Measurements from ENCODE around the gene ABHD14A. TPM values are rescaled to one million over a fixed set of nuclear protein-coding genes. Genes with fewer than 3 reads are reported as not detected.

The ABHD14A gene
- total RNA-seq, 1 donor from 2014 or later, result 11.8 TPM

DNA sequence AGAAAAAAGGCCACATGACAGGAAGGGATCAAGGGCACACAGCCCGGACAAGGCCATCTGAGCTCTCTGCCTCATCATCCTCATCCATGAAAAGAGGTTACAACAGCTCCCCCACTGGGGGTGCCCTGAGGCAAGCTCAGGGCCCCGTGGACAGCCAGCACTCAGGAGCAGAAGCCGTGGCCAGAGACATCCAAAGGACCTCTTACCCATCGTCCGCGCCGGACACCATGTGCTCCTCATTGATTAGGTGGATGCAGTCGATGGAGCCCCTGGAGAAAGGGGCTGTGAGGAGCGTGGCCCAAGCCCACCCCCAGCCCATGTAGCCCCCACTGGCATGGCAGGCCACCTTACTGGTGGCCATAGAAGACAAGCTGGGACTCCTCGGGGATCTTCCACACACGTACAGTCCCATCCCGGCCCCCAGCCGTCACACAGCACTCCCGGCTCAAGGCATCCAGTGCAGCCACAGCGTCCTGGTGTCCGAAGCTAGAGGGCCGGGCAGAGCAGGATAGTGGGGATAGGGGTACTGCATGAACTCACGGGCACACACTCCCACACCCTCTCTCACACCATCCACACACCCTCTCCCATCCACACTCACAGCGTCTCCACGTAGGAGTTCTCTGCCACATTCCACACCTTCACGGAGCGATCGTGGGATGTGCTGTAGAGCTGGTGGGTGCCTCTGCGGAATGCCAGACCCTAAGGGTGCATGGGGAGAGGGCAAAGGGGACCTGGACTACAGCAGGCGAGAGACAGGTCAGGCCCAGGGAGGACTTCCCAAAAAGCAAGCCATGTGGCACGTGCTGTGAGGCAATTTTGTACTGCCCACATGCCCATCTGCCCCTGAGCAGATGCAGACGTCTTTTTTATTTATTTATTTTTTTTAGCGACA, 39.6 kb upstream of the ABHD14A start:
- H4K20me1 ChIP-seq (ENCODE audit: insufficient read depth, low read length), result peaks cover 35% of the 10 kb centered on the region
- no peaks in the 10 kb centered on the region for H3K9me3 Mint-ChIP-seq (ENCODE audit: unreplicated experiment)
- H3K27me3 Mint-ChIP-seq (ENCODE audit: low read depth, unreplicated experiment), result no peaks in the 10 kb centered on the region
- DNase-seq (ENCODE audit: low read depth), result no peak
- H3K4me3 ChIP-seq (ENCODE audit: insufficient read depth, low read depth, low read length), result no peak overlapping the region
- no peaks in the 10 kb centered on the region for H3K9me3 ChIP-seq (ENCODE audit: insufficient read depth, low read depth, low read length)
- FAIRE-seq, result no peak
- H3K27ac ChIP-seq (ENCODE audit: low read depth, low read length), result no peak overlapping the region
- H3K27ac Mint-ChIP-seq (ENCODE audit: unreplicated experiment), result no peak overlapping the region
- no peak overlapping the region for H2AFZ ChIP-seq (ENCODE audit: low read depth, low read length)
- H3K4me2 ChIP-seq (ENCODE audit: low read length), result no peak overlapping the region
- peaks cover 4% of the 10 kb centered on the region for H3K4me1 ChIP-seq (ENCODE audit: insufficient read depth, low read length)
- H3K79me2 ChIP-seq (ENCODE audit: insufficient read depth, low read length), result peaks cover 23% of the 10 kb centered on the region
- no peak overlapping the region for H3K9ac ChIP-seq (ENCODE audit: low read length)
- no peaks in the 10 kb centered on the region for H3K4me1 Mint-ChIP-seq (ENCODE audit: low read depth, unreplicated experiment)
- H3K4me3 Mint-ChIP-seq (ENCODE audit: unreplicated experiment), result no peak overlapping the region
- peaks cover 11% of the 10 kb centered on the region for H3K36me3 ChIP-seq (ENCODE audit: insufficient read depth, low read length)
- peaks cover 31% of the 10 kb centered on the region for H3K36me3 Mint-ChIP-seq (ENCODE audit: low read depth, unreplicated experiment)
- TF ChIP-seq EZH2 (IDR thresholded peaks at IDR 0.05; ENCODE audit: insufficient read depth, low read length), result no peak
- TF ChIP-seq, protein P1, sequence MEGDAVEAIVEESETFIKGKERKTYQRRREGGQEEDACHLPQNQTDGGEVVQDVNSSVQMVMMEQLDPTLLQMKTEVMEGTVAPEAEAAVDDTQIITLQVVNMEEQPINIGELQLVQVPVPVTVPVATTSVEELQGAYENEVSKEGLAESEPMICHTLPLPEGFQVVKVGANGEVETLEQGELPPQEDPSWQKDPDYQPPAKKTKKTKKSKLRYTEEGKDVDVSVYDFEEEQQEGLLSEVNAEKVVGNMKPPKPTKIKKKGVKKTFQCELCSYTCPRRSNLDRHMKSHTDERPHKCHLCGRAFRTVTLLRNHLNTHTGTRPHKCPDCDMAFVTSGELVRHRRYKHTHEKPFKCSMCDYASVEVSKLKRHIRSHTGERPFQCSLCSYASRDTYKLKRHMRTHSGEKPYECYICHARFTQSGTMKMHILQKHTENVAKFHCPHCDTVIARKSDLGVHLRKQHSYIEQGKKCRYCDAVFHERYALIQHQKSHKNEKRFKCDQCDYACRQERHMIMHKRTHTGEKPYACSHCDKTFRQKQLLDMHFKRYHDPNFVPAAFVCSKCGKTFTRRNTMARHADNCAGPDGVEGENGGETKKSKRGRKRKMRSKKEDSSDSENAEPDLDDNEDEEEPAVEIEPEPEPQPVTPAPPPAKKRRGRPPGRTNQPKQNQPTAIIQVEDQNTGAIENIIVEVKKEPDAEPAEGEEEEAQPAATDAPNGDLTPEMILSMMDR (IDR thresholded peaks at IDR 0.05; ENCODE audit: insufficient read depth, low read depth, low read length), result no peak
- no peaks in the 10 kb centered on the region for H3K27me3 ChIP-seq (ENCODE audit: insufficient read depth, low read length)

DNA sequence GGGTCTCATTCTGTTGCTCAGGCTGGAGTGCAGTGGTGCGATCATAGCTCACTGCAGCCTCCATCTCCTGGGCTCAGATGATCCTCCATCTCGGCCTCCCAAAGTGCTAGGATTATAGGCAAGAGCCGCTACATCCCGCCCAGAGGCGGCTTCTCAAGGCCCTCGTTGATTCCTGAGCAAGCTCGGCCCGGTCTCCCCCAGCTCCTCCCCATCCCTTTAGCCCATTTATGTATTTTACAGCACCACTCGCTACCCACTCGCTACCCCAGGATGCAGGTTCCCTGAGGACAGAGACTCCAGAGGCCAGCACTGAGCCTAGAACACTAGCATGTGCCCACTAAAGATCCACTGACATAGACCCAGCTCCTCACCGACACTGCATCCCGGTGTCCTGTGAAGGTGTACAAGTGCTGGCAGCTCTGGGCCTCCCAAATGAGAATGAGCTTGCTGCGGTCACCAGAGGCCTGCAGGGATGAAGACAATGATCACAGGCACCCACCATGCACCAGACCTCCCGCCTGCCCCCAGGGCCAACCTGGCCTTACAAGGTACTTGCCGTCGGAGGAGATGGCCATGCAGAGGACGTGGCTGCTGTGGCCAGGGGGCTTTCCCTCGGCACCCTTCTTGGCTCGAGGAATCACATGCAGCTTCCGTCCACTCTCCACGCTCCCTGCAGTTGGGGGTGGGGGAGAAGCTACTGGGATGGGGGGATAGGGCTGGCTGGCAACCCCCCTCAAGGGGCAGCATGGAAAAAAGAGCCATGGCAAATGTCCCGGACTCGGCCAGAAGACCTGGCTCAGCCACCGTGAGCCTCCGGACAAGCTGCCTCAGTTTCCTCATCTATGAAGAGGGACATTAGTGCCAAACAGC, 38.7 kb upstream of the ABHD14A start:
- H3K27ac ChIP-seq (ENCODE audit: low read depth, low read length), result no peak overlapping the region
- TF ChIP-seq EZH2 (IDR thresholded peaks at IDR 0.05; ENCODE audit: insufficient read depth, low read length), result no peak
- TF ChIP-seq, protein P1 (IDR thresholded peaks at IDR 0.05; ENCODE audit: insufficient read depth, low read depth, low read length), result no peak
- peaks cover 32% of the 10 kb centered on the region for H3K79me2 ChIP-seq (ENCODE audit: insufficient read depth, low read length)
- no peak for DNase-seq (ENCODE audit: low read depth)
- no peaks in the 10 kb centered on the region for H3K9me3 ChIP-seq (ENCODE audit: insufficient read depth, low read depth, low read length)
- H3K27me3 ChIP-seq (ENCODE audit: insufficient read depth, low read length), result no peaks in the 10 kb centered on the region
- H3K4me3 ChIP-seq (ENCODE audit: insufficient read depth, low read depth, low read length), result no peak overlapping the region
- peaks cover 13% of the 10 kb centered on the region for H3K4me1 ChIP-seq (ENCODE audit: insufficient read depth, low read length)
- peaks cover 6% of the 10 kb centered on the region for H3K4me1 Mint-ChIP-seq (ENCODE audit: low read depth, unreplicated experiment)
- H3K36me3 Mint-ChIP-seq (ENCODE audit: low read depth, unreplicated experiment), result peaks cover 27% of the 10 kb centered on the region
- H3K4me3 Mint-ChIP-seq (ENCODE audit: unreplicated experiment), result no peak overlapping the region
- no peak overlapping the region for H2AFZ ChIP-seq (ENCODE audit: low read depth, low read length)
- H3K9ac ChIP-seq (ENCODE audit: low read length), result no peak overlapping the region
- no peaks in the 10 kb centered on the region for H3K9me3 Mint-ChIP-seq (ENCODE audit: unreplicated experiment)
- no peak overlapping the region for H3K4me2 ChIP-seq (ENCODE audit: low read length)
- peaks cover 11% of the 10 kb centered on the region for H3K36me3 ChIP-seq (ENCODE audit: insufficient read depth, low read length)
- no peaks in the 10 kb centered on the region for H3K27me3 Mint-ChIP-seq (ENCODE audit: low read depth, unreplicated experiment)
- H4K20me1 ChIP-seq (ENCODE audit: insufficient read depth, low read length), result peaks cover 44% of the 10 kb centered on the region
- no peak for FAIRE-seq
- H3K27ac Mint-ChIP-seq (ENCODE audit: unreplicated experiment), result no peak overlapping the region

Data from astrocyte (in vitro differentiated cells and primary cell).